ENCODE results near the gene ZNHIT3. TPM values are rescaled to one million over a fixed set of nuclear protein-coding genes. Genes with fewer than 3 reads are reported as not detected.

The ZNHIT3 gene
- total RNA-seq, 1 donor from 2014 or later, result 68.4 TPM

- Histone ChIP-seq H3K36me3 (no peaks in the 10 kb centered on the region), H3K4me3 (no peak overlapping the region)
These were observed 8.6 kb downstream of the ZNHIT3 start for GRCh38 chr17:36495076-36495578.

DNA sequence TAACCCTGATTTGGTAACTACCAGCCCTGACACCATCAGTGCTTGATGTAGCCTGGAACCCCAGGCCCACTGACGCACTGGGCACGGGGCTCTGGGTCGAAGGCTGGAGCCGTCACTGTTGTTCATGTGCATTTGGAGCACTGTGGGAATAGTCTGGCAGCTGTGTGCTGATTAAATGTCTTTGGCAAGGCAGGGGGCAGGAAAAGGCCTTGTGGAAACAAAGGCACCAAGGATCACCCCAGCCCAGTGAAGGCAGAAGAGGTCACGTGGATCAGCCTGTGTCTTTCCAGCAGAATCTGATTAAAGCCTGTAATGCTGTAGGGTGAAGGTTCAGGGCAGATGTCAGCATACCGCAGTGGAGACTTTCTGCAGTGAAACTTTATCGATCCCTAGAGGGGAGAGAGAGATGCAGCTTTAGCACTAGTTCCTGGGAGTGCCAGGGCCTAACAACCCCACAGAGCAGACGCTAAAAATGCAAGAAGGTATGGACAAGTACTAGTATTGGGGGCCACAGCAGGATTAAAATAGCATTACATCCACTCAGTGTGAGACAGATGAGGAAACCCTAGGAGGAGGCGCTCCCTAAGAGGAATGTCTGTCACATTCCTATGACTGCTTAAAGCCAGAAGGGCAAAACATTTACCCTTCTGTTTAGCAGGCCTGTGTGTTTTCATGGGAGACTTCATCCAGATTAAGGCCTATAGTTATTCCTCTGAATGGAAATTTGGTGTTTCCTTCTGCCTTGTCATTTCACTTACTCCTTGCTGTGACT lies 9.7 kb downstream of the ZNHIT3 start:
- Mint-ChIP-seq H3K9me3 (no peaks in the 10 kb centered on the region), H3K27me3 (ENCODE audit: insufficient read depth, low read depth) (no peaks in the 10 kb centered on the region), H3K4me1 (peaks cover 40% of the 10 kb centered on the region), H3K36me3 (peaks cover 19% of the 10 kb centered on the region), H3K4me3 (peak overlapping the region; percentile 74), H3K27ac (peak overlapping the region; percentile 98)
- no peak overlapping the region for H3K4me2 ChIP-seq
- peaks cover 52% of the 10 kb centered on the region for H4K20me1 ChIP-seq (ENCODE audit: low read depth)
- no peaks in the 10 kb centered on the region for H3K9me3 ChIP-seq (ENCODE audit: low read depth)
- peak overlapping the region; percentile 77 for H3K27ac ChIP-seq
- H3F3A ChIP-seq (ENCODE audit: low read depth), result peaks cover 50% of the 10 kb centered on the region
- H3K27me3 ChIP-seq, result no peaks in the 10 kb centered on the region
- H3K9ac ChIP-seq, result no peak overlapping the region
- no peaks in the 10 kb centered on the region for H3K36me3 ChIP-seq
- no peak overlapping the region for H3K4me3 ChIP-seq
- H2AFZ ChIP-seq (replicated peaks), result no peak overlapping the region
- TF ChIP-seq, protein P1, sequence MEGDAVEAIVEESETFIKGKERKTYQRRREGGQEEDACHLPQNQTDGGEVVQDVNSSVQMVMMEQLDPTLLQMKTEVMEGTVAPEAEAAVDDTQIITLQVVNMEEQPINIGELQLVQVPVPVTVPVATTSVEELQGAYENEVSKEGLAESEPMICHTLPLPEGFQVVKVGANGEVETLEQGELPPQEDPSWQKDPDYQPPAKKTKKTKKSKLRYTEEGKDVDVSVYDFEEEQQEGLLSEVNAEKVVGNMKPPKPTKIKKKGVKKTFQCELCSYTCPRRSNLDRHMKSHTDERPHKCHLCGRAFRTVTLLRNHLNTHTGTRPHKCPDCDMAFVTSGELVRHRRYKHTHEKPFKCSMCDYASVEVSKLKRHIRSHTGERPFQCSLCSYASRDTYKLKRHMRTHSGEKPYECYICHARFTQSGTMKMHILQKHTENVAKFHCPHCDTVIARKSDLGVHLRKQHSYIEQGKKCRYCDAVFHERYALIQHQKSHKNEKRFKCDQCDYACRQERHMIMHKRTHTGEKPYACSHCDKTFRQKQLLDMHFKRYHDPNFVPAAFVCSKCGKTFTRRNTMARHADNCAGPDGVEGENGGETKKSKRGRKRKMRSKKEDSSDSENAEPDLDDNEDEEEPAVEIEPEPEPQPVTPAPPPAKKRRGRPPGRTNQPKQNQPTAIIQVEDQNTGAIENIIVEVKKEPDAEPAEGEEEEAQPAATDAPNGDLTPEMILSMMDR (IDR thresholded peaks at IDR 0.05), result no peak
- TF ChIP-seq EZH2 (IDR thresholded peaks at IDR 0.05) (no peak), EZH2phosphoT487 (IDR thresholded peaks at IDR 0.05) (no peak)
- H3K4me1 ChIP-seq, result peaks cover 13% of the 10 kb centered on the region
- peak; percentile 55 for DNase-seq (ENCODE audit: low spot score)
- H3K79me2 ChIP-seq (ENCODE audit: low read depth), result peaks cover 12% of the 10 kb centered on the region

More at GRCh38 chr17:36495076-36495578, 8.6 kb downstream of the ZNHIT3 start:
- Mint-ChIP-seq H3K4me3 (peak overlapping the region; percentile 3), H3K27me3 (ENCODE audit: insufficient read depth, low read depth) (no peaks in the 10 kb centered on the region), H3K9me3 (no peaks in the 10 kb centered on the region), H3K27ac (peak overlapping the region; percentile 96), H3K36me3 (peaks cover 22% of the 10 kb centered on the region), H3K4me1 (peaks cover 40% of the 10 kb centered on the region)
- Histone ChIP-seq H3K9ac (peak overlapping the region; percentile 8), H4K20me1 (ENCODE audit: low read depth) (peaks cover 61% of the 10 kb centered on the region), H2AFZ (replicated peaks) (no peak overlapping the region), H3F3A (ENCODE audit: low read depth) (peaks cover 50% of the 10 kb centered on the region), H3K27ac (peak overlapping the region; percentile 77), H3K9me3 (ENCODE audit: low read depth) (no peaks in the 10 kb centered on the region), H3K27me3 (no peaks in the 10 kb centered on the region), H3K4me1 (peaks cover 13% of the 10 kb centered on the region), H3K79me2 (ENCODE audit: low read depth) (peaks cover 23% of the 10 kb centered on the region), H3K4me2 (no peak overlapping the region)
- TF ChIP-seq EZH2phosphoT487 (IDR thresholded peaks at IDR 0.05), result no peak
- DNase-seq (ENCODE audit: low spot score), result peak; percentile 39

DNA sequence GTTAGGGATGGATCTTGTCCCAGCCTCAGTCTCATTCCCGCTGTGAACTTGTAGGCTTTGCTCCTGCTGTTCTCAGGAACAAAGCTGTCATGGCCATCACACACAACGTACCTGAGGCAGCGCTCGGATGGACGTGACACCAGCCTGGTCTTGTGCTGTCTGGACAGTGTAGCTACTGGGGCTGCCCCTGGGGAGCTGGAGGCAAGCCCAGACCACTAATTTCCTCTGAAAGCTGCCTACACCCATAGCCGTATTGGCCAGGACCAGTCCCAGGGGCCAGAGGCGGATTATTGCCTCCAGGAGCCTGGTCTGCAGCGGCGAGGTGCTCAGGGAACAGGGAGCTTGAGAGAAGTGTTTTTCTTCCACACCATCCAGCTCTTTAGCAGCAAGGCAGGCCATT lies 11.7 kb downstream of the ZNHIT3 start:
- no peak for DNase-seq (ENCODE audit: low spot score)

More for the DNA sequence above, 11.7 kb downstream of the ZNHIT3 start:
- no peak overlapping the region for H3K27ac ChIP-seq
- H3K9me3 Mint-ChIP-seq, result no peaks in the 10 kb centered on the region
- H3K79me2 ChIP-seq (ENCODE audit: low read depth), result no peaks in the 10 kb centered on the region
- no peaks in the 10 kb centered on the region for H3K36me3 ChIP-seq
- peaks cover 35% of the 10 kb centered on the region for H4K20me1 ChIP-seq (ENCODE audit: low read depth)
- H3K27ac Mint-ChIP-seq, result no peak overlapping the region
- H3K4me3 Mint-ChIP-seq, result no peak overlapping the region
- H3F3A ChIP-seq (ENCODE audit: low read depth), result peaks cover 48% of the 10 kb centered on the region
- peaks cover 13% of the 10 kb centered on the region for H3K4me1 ChIP-seq
- no peak overlapping the region for H3K4me3 ChIP-seq
- no peaks in the 10 kb centered on the region for H3K27me3 Mint-ChIP-seq (ENCODE audit: insufficient read depth, low read depth)
- no peak overlapping the region for H3K4me2 ChIP-seq
- H3K9ac ChIP-seq, result no peak overlapping the region
- no peaks in the 10 kb centered on the region for H3K27me3 ChIP-seq
- no peaks in the 10 kb centered on the region for H3K9me3 ChIP-seq (ENCODE audit: low read depth)
- H2AFZ ChIP-seq (replicated peaks), result no peak overlapping the region
- H3K4me1 Mint-ChIP-seq, result peaks cover 40% of the 10 kb centered on the region
- peaks cover 18% of the 10 kb centered on the region for H3K36me3 Mint-ChIP-seq
- TF ChIP-seq, protein P1 (IDR thresholded peaks at IDR 0.05), result no peak

Measured in neural progenitor cell (in vitro differentiated cells).